Measurements from ENCODE around the gene GLB1L3.
"Not testable (repeated sequence)": the region's sequence is repeated elsewhere in the genome, so short reads cannot be mapped to it uniquely, and the experiment has no call there.

Gene GLB1L3

DNA sequence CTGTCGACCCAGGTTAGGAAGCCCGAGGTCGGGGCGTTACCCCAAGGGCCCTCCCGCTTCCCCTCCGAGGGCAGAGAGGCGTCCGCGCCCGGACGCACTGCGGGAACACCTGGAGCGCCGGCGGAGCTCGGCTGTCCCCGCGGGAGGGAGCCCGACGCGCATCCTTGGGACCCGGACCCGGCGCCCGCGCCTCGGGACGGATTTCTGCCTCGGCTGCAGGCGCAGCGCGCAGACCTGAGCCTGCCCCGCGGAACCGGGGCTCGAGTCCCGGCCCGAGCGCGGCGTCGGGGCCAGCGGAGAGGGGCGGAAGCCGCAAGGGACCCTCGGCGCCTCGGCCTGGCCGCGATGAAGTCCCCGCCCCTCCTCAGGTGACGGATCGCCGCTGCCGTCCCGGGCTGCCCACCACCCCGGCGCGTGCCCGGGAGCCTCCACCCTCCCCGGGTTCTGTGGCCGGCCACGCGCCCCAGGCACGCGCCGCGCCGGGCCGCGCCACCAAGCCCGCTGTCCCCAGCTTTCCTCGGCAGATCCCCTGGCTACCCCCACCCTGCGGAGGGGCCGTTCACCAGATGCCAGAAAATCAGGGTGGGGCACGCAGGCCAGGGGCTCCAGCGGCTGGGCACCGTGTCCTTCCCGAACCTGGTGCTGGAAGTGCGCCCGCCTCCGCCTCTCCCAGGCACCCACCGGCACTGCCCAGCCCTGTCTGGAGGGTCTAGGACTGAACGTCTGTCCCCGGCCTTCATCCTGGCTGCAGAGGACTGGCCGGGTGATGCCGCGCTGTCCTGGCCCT is 410 bp downstream of the GLB1L3 start:
- DNase-seq (ENCODE audit: low read depth in 2 of 2): no peak

DNA sequence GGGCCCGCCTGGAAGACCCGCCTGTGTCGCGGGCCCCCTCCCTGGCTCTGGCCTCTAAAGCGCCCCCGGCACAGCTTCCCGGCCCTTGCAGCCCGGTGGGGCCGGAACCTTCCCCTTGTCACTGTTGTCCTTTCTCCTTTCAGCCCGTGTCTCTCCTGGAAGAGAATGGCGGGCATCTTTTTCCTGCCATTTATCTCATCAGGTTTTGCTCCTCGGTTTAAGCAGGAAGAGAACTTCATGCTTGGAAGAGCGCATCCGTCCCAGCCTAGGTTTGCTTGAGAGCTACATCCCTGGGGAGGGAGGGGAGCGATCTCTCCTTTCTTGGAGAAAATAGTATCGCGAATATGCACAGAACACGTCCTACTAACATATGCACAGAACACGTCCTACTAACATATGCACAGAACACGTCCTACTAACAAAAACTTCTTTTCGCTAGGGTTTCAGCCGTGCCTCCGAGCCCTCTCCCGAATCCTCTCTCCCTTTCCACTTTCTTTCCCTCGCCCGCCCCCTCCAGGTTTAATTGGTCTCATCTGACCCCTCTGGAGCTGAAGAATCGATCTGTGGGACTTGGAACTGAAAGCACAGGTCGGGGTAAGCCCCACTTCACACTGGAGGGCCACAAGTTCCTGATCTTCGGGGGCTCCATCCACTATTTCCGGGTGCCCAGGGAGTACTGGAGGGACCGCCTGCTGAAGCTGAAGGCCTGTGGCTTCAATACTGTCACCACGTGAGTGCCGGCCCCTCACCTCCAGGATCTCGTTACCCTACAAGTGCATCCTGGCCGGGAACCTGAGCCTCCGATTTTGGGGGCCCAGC is 1.2 kb downstream of the GLB1L3 start:
- no peak for DNase-seq (ENCODE audit: low read depth in 2 of 2)

DNA sequence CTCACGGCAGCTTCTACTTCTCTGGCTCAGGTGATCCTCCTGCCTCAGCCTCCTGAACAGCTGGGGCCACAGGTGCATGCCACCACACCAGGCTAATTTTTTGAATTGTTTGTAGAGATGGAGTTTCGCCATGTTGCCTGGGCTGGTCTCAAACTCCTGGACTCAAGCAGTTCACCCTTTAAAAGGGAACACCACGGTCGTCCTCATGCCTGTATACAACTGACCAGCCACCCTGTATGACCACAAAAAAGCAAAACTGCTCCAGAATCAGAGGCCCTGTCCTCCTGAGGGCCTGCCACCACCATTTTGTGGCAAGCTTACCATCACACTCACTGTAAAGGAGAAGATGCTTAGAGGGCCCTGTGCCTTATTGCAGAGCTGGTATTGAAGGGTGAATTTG is 2.2 kb downstream of the GLB1L3 start:
- no peak for DNase-seq (ENCODE audit: low read depth in 2 of 2)

DNA sequence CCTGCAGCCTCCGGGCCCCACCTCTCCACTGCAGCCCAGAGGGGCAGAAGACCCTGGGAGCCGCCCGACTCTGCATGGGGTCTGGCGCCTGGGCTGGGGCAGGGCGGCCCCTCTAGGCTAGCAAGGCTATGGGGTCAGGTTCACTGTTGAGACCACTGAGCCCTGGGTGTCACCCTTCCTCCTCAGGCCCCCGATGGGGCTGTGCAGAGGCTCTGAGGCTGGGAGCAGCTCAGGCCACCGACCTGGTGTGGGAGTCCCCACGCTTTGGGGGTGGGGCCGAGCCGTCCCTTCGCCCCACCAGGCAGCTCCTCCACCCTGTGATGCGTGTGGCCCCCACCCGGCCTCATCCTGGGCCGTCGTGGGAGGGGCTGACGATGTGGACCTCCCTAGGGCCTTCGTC is 5.5 kb downstream of the GLB1L3 start:
- DNase-seq (ENCODE audit: low read depth in 2 of 2): not testable (repeated sequence)

DNA sequence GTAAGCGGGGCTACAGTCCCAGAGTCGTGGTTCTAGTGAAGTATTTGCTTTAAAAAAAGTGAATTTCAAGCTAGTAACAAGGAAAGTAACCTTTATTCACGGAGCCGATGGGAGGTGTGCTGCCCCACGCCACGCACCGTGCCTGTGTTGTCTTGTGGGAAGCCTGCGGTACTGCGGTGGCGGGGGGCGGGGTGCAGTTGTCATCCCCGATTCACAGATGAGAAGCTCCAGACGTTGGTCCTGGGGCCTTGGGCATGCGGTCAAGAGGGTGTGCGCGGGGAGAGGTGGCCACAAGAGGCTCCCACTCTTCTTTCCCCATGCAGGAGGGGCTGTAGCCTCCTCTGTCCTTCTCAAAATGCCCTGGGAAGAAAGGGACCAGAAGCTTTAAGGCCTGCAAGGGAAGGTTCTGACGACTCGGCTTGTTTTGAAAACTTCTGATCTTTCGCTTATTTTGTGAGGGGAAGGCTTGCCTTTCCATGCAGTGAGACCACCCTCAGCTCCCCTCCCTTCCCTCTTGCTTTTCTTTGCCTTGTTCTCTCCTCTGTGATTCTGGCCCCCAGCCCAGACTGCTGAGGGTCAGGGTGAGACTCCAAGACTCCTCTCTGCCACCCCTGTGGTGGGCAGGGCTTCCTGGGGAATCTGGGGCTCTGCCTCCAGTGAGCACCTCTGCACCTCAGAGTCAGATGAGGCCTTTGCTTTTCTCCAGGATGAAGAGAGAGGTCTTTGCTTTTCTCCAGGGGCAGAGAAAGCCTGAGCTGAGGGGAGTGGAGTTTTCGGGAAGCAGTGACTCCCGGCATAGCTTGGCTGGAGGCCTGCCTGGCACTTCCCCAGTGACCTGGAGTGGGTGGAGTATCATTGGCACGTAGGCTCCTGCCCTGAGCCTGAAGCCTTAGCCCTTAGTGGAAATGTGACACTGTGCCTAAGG is 6.2 kb downstream of the GLB1L3 start:
- DNase-seq (ENCODE audit: low read depth in 2 of 2): no peak

DNA sequence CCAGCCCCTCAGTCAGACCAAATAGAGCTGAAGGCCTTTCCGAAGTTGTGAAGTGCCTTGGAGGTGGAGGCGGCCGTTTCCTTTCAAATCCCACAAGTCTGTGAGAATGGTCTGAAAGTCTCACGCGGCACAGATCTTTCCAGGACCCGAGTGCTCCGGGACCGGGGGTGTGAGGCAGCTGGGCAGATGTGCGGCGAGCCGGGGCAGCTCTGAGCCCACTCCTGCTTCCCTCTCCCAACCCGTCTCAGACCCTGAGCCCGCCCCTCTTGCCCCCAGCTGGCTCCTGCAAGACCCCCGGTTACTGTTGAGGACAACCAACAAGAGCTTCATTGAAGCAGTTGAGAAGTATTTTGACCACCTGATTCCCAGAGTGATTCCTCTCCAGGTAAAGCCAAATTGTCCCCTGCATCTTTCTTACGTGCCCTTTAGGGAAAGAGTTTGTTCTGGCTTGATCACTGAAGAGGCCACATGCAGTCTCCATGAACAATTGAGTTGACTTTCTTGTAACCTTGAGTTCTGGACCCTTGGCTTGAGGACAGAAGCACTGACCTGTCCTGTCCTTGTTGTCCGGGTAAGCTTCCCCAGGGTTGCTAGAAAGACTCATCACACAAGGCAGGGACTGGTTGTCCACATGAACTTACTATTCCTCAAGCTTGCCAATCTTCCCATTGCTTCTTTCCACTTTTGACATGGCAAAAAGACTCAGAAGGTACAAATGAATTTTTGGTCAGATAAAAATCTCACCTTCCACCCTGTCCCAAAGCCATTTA is 7.5 kb downstream of the GLB1L3 start:
- no peak for DNase-seq (ENCODE audit: low read depth in 2 of 2)

DNA sequence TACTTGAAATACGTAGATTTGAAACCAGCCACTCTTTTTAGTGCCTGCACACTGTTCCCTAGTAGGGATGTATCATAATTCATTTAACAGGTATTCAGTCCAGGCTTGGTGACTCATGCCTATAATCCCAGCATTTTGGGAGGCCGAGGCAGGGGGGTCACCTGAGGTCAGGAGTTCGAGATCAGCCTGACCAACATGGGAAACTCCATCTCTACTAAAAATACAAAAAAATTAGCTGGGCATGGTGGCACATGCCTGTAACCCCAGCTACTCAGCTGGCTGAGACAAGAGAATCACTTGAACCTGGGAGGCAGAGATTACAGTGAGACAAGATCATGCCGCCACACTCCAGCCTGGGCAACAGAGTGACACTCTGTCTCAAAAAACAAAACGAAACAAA is 8.2 kb downstream of the GLB1L3 start:
- DNase-seq (ENCODE audit: low read depth in 2 of 2): not testable (repeated sequence)

DNA sequence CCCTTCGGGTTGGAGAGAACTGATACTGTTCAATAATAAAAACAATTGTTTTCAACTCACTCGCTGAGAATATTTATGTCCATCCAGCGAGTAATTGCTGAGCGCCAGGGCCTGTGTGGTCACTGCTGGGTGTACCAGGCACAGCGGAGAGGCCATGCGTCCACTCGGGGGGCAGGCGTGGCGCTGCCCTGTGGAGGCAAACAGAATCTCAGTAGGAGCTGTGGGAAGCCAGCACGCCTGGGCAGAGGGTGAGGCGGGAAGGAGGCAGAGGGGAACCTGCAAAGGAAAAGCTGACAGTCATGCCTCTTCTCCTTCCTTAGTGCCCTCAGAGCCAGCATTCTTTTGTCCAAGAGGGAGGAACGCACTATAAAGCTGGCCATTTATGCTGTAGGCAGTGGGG is 11.4 kb downstream of the GLB1L3 start:
- DNase-seq (ENCODE audit: low read depth in 2 of 2): no peak

DNA sequence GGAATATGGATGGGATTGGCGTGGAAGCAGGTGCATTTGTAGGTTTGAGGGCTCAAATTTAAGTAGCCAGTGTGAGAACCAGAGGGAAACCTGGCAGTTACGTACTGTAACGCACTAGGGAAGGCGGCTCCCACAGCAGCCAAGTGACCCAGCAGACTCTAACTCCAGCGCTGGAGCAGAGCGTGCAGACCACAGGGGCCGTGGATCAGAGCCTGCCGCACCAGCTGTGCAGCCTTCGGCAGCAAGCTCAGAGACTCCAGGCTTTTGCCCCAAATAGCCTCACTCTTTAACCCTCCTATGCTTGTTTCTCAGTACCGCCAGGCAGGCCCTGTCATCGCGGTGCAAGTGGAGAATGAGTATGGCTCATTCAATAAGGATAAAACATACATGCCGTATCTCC is 12.3 kb downstream of the GLB1L3 start:
- no peak for DNase-seq (ENCODE audit: low read depth in 2 of 2)

DNA sequence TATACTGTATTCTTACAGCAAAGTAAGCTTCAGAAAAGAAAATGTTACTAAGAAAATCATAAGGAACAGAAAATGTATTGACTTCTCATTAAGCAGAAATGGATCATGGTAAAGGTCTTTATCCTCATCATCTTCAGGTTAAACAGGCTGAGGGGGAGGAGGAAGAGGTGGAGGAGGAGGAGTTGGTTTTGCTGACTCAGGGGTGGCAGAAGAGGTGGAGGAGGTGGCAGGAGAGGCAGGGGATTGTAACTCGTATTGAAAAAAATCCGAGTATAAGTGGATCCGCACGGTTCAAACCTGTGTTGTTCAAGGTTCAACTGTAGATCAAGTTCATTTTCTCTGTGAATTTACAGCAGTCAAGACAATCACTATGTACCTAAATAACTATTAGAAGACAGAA is 13.0 kb downstream of the GLB1L3 start:
- DNase-seq (ENCODE audit: low read depth in 2 of 2): no peak

DNA sequence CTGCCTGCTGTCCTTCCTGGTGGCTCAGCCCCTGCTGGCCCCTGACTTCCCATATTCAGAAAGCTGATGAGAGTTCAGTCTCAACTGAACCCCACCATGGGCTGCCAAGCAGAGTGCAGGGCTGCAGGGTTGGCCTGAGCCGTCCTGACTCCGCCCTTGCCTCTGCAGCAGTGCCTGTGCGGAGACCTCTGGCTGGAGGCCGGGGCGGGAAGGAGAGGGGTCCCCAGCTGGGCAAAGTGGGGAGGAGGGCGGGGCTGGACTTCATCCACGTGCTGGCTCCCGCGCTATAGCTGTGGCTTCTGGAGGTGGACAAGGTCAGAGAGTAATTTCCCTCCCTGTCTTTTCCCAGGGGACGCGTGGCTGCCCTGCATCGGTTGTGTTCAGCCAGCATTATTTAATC is 13.6 kb downstream of the GLB1L3 start:
- DNase-seq (ENCODE audit: low read depth in 2 of 2): no peak

DNA sequence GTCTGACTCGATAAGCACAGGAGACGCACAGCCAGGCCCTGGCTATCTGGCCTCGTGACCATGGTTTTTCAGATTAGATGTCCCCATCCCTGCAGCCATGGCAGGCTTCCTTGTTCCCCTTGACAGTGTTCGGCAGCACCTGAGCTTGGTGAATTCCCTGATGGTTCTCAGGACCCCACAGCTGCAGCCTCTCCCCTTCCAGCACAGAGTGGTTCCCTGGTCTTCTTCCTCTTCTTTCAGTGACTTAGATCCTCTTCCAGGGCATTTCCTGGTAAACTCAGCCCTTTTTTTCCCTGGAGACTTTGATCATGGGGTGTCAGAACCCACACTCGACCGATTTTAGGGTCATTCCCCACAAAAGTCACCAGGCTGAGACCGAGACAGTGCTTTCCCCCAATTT is 14.5 kb downstream of the GLB1L3 start:
- DNase-seq (ENCODE audit: low read depth in 2 of 2): no peak

DNA sequence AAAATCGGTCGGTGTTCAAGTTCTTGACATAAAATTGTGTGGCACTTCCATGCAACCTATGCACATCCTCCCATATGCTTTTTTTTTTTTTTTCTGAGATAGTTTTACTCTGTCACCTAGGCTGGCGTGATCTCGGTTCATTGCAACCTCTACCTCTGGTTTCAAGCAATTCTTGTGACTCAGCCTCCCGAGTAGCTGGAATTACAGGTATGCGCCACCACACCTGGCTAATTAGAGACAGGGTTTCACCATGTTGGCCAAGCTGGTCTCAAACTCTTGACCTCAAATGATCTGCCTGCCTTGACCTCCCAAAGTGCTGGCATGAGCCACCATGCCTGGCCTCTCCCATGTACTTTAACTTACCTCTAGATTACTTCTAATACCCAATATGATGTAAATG is 15.0 kb downstream of the GLB1L3 start:
- no peak for DNase-seq (ENCODE audit: low read depth in 2 of 2)

DNA sequence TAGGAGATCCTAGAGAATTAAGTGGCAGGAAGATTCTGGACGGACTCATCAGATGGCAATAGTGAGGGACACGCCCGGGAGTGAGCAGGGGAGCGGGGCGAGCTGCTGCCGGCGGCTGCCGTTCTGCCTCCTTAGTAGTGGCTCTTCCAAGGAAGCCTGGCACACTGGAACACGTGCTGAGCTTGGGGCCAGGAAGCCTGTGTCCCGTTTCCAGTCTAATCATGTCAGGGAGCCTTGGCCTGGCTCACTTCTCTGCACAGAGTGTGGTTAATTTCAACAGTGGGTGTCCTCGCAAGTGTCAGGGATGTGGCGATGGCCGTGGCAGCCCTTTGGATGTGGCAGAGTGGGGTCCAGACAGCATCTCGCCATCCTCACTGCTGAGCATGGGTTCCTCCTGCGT is 16.5 kb downstream of the GLB1L3 start:
- no peak for DNase-seq (ENCODE audit: low read depth in 2 of 2)

DNA sequence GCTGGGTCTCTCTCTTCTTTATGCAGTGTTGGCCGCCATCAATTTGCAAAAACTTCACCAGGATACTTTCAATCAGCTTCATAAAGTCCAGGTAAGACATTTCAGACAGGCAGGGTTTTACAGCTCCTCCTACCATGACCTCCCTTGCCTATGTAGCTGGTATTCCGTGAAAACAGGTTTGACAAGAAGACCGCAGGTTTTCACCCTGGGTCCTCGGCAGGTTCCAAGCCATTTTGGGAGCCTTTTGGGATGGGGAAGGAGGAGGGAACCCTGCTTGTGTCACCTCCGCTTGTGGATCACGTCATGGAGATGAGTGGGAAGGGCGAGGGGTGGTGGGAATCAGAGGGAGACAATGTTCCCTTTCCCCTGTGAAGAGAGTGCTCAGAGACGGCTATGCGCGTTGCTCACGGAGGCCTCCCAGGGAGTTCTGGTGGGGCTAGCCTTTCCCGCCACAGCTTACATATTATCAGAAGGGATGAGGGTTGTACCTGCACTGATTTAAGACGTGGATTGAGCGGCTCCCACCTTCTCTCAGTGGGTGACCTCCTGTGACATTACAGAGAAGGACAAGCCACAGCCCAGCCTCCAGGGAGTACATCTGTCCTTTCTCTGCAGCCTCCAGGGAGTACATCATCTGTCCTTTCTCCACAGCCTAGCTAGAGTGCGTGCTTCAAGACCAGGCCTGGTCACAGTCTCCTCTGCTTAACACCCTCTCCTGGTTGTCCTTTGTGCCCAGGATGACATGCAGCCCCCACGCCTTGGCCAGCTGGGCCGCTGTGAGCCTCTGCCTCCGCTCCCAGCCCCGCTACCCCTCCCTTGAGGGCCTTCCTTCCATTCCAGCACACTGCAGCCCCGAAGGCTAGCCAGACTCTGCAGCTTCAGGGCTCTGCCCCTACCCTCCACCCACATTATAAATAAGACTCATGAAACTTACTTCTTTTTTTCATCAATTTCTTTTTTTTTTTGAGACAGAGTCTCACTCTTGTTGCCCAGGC is 17.2 kb downstream of the GLB1L3 start:
- DNase-seq (ENCODE audit: low read depth in 2 of 2): no peak

DNA sequence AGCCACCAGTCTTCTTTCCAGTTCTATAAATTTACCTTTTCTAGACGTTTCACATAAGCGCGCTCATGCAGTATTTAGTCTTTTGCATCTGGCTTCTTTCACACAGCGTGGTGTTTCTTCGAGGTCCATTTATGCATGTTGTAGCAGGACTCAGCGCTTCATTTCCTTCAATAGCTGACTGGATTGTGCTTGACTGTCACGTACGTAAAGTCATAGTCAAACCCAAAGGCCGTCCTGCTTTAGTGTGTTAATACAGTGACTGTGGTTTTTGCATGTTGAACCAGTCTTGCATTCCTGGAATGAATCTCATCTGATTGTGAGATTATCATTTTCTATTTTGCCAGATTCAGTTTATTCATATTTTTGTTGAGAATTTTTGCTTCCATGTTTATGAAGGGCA is 18.5 kb downstream of the GLB1L3 start:
- DNase-seq (ENCODE audit: low read depth in 2 of 2): no peak

DNA sequence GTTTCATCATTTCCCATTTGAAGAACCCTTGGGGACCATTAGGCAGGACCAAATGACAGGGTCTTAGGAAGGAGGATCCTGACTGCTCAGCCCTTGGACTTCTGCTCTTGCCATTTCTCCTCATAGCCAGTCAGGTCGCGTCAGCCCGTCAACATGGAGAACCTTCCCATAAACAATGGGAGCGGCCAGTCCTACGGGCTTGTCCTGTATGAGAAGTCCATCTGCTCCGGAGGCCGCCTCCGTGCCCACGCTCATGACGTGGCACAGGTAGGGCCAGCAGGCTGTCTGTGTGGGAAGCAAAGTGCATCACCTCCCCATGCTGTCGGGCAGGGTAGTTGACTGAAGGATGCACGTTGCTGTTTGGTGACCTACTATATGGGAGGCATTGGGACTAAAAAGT is 36.0 kb downstream of the GLB1L3 start:
- DNase-seq (ENCODE audit: low read depth in 2 of 2): no peak

DNA sequence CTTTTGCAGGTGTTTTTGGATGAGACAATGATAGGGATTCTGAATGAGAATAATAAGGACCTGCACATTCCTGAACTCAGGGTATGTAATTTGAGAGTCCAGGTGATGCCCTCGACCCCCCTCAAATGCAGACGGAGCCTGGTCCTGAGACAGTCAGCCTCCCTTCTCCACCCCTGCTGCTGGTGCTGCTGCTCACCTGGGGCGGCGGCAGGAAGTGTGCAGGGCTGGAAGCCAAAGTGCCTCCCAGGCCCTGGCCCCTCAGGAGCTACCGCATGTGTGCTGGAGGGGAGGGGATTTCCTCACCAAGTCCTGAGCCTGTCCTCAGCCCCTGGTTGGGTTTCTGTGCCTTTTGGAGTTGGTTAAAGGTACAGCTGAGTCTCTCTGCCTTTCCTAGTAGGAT is 36.6 kb downstream of the GLB1L3 start:
- DNase-seq (ENCODE audit: low read depth in 2 of 2): no peak

DNA sequence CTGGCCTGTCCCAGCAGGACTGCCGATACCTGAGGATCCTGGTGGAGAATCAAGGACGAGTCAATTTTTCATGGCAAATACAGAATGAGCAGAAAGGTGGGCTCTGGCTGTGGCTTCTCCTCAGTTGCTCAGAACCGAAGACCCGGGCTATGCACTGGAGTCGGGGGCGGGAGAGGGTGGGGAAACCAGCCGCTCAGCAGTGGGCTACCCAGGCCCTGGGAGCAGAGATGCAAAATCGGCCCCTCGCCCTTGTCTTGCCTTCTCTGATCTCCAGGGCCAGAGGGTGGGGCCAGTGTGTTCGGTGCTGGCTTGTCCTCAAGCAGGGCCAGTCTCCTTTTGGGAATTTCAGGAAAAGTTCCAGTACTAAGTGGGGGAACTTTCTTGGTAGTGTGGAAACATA is 37.2 kb downstream of the GLB1L3 start:
- no peak for DNase-seq (ENCODE audit: low read depth in 2 of 2)
